Breast epithelium (tissue), 3 donors: Measurements from ENCODE around the gene TMEM191C.
"Not testable (repeated sequence)": the region's sequence is repeated elsewhere in the genome, so short reads cannot be mapped to it uniquely, and the experiment has no call there.

Source experiments
- POLR2AphosphoS5 ChIP-seq, 3 donors: sonication (generic); formaldehyde crosslinking; IDR thresholded peaks; one replicate each; pipeline ENCODE4 v1.6.1; 2017; ENCODE audit warnings: antibody characterized with exemption in 3 of 3
- TF ChIP-seq, protein P1 (sequence below), 3 donors: fragments of 450-650 bp; IDR thresholded peaks; one replicate each; pipeline ENCODE4 v1.5.1; 2016 to 2017; ENCODE audit warnings: antibody characterized with exemption in 3 of 3, mild to moderate bottlenecking in 3 of 3, moderate library complexity in 3 of 3

DNA sequence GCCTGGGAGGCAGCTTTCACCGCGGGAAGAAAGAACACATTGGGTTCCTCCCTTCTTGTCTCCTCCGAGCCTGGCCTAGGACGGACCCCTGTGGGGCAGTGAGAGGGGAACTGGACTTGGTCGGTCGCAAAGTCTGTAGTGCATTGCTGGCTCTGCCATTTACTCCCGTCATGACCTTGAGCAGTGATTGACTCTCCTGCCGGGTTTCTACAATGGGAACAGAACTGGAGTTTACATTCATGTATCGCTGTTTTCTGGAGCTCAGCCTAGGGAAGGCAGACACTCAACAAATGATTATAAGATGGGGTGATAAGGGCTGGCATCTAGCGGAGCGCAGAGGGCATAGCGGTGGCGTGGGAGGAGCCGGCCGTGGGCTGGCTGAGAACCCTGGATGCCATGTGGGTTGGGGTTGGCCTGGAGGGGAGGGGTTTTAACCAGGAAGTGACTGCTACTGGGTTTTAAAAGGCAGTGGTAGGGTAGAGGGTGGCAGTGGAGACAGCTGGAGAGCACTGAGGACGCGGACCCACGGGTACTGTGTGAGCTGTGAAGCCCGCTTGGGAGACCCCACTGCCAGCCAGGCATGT is 46.9 kb upstream of the TMEM191C start:
- TF ChIP-seq POLR2AphosphoS5 (IDR thresholded peaks at IDR 0.05) = not testable (repeated sequence)
- TF ChIP-seq, protein P1, sequence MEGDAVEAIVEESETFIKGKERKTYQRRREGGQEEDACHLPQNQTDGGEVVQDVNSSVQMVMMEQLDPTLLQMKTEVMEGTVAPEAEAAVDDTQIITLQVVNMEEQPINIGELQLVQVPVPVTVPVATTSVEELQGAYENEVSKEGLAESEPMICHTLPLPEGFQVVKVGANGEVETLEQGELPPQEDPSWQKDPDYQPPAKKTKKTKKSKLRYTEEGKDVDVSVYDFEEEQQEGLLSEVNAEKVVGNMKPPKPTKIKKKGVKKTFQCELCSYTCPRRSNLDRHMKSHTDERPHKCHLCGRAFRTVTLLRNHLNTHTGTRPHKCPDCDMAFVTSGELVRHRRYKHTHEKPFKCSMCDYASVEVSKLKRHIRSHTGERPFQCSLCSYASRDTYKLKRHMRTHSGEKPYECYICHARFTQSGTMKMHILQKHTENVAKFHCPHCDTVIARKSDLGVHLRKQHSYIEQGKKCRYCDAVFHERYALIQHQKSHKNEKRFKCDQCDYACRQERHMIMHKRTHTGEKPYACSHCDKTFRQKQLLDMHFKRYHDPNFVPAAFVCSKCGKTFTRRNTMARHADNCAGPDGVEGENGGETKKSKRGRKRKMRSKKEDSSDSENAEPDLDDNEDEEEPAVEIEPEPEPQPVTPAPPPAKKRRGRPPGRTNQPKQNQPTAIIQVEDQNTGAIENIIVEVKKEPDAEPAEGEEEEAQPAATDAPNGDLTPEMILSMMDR (IDR thresholded peaks at IDR 0.05) = not testable (repeated sequence)
